ENCODE measurements around the gene FTO.

DNA sequence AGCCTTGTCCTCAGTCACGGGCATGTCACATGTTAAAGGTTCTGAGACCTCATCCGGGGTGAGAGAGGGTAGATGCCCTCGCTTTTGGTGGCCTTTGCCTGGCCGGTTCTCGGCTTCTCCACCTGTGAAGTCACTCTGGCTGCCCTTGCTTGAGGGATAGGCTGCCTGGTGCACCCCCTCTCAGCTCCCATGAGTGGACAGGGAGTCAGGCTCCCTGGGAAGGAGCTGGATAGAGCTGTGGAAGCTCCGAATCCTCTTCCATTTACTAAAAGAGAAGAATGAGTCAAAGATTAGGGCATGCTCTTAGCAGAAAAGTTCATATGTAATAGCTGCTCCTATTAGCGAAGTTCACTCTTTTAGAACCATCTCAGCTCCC lies 440.6 kb downstream of the FTO start:
- TF ChIP-seq, protein P1, sequence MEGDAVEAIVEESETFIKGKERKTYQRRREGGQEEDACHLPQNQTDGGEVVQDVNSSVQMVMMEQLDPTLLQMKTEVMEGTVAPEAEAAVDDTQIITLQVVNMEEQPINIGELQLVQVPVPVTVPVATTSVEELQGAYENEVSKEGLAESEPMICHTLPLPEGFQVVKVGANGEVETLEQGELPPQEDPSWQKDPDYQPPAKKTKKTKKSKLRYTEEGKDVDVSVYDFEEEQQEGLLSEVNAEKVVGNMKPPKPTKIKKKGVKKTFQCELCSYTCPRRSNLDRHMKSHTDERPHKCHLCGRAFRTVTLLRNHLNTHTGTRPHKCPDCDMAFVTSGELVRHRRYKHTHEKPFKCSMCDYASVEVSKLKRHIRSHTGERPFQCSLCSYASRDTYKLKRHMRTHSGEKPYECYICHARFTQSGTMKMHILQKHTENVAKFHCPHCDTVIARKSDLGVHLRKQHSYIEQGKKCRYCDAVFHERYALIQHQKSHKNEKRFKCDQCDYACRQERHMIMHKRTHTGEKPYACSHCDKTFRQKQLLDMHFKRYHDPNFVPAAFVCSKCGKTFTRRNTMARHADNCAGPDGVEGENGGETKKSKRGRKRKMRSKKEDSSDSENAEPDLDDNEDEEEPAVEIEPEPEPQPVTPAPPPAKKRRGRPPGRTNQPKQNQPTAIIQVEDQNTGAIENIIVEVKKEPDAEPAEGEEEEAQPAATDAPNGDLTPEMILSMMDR (IDR thresholded peaks at IDR 0.05; ENCODE audit: low read length): no peak
- TF ChIP-seq EZH2 (optimal IDR thresholded peaks at IDR 0.05; ENCODE audit: low read depth, low read length): no peak
- TF ChIP-seq EZH2phosphoT487 (IDR thresholded peaks at IDR 0.05; ENCODE audit: low read length): no peak
